Hematopoietic multipotent progenitor cell (in vitro differentiated cells): Measurements from ENCODE around the gene MVB12A. TPM values are rescaled to one million over a fixed set of nuclear protein-coding genes. Genes with fewer than 3 reads are reported as not detected.
A peak's percentile ranks its signal among the peaks of the same experiment; 100 is the strongest.

Experiments
- DNase-seq, 3 donors: peaks; one replicate each; pipeline ENCODE4 v3.0.0-alpha.2; 2011 to 2015; ENCODE audit warnings: low read depth in 2 of 3, low spot score in 2 of 3
- total RNA-seq: library from RNA; depleted of rRNA; stranded (reverse); fragments of >200 nt; gene quantifications from one replicate; pipeline ENCODE4 v1.2.3, GENCODE V29; 2012

Gene MVB12A
- total RNA-seq, 1 donor, result 43.6 TPM

GRCh38 chr19:17404015-17404414 is 15.8 kb upstream of the MVB12A start:
- no peak for DNase-seq

- no peak for DNase-seq
Measured at GRCh38 chr19:17404621-17405249, 15.1 kb upstream of the MVB12A start.

GRCh38 chr19:17405250-17406045 is 14.4 kb upstream of the MVB12A start, which contains the start of gene BST2:
TSS of gene BST2 (minus strand) at chr19:17405630. CDS start at chr19:17405575, 55 bp downstream.
- peak in 2 of 3 donors; percentile 80 to 83 for DNase-seq

- peak in 2 of 3 donors; percentile 66 to 67 for DNase-seq
Measured at GRCh38 chr19:17406046-17406886, 13.6 kb upstream of the MVB12A start.

- no peak for DNase-seq
Measured at GRCh38 chr19:17406887-17407196, 13.0 kb upstream of the MVB12A start.

GRCh38 chr19:17409990-17410389 is 9.9 kb upstream of the MVB12A start:
- no peak for DNase-seq

GRCh38 chr19:17411801-17412200 is 8.0 kb upstream of the MVB12A start:
- no peak for DNase-seq

- no peak for DNase-seq
Measured at GRCh38 chr19:17414097-17414496, 5.8 kb upstream of the MVB12A start.

GRCh38 chr19:17415121-17415520 is 4.7 kb upstream of the MVB12A start:
- DNase-seq, result no peak

GRCh38 chr19:17418710-17419109 is 1.1 kb upstream of the MVB12A start:
- DNase-seq, result no peak

GRCh38 chr19:17419154-17419620 is 660 bp upstream of the MVB12A start:
- no peak for DNase-seq

GRCh38 chr19:17420475-17420924 is 653 bp downstream of the MVB12A start:
- peak in 2 of 3 donors; percentile 56 to 67 for DNase-seq

- no peak for DNase-seq
Measured at GRCh38 chr19:17421942-17422341, 2.1 kb downstream of the MVB12A start.

- no peak for DNase-seq
Measured at GRCh38 chr19:17423429-17424208, 3.8 kb downstream of the MVB12A start.

GRCh38 chr19:17424743-17425365 is 5.0 kb downstream of the MVB12A start:
- DNase-seq, result peak in 2 of 3 donors; percentile 75 to 78

- no peak for DNase-seq
Measured at GRCh38 chr19:17429641-17430113, 9.8 kb downstream of the MVB12A start.

GRCh38 chr19:17431417-17431816 is 11.6 kb downstream of the MVB12A start:
- DNase-seq, result no peak

GRCh38 chr19:17435218-17435617 is 15.4 kb downstream of the MVB12A start:
- DNase-seq, result no peak

GRCh38 chr19:17436094-17436873 is 16.4 kb downstream of the MVB12A start:
- no peak for DNase-seq
